ENCODE results near the gene KCNJ13.

- TF ChIP-seq POLR2A (IDR thresholded peaks at IDR 0.05): no peak
- TF ChIP-seq, protein P1, sequence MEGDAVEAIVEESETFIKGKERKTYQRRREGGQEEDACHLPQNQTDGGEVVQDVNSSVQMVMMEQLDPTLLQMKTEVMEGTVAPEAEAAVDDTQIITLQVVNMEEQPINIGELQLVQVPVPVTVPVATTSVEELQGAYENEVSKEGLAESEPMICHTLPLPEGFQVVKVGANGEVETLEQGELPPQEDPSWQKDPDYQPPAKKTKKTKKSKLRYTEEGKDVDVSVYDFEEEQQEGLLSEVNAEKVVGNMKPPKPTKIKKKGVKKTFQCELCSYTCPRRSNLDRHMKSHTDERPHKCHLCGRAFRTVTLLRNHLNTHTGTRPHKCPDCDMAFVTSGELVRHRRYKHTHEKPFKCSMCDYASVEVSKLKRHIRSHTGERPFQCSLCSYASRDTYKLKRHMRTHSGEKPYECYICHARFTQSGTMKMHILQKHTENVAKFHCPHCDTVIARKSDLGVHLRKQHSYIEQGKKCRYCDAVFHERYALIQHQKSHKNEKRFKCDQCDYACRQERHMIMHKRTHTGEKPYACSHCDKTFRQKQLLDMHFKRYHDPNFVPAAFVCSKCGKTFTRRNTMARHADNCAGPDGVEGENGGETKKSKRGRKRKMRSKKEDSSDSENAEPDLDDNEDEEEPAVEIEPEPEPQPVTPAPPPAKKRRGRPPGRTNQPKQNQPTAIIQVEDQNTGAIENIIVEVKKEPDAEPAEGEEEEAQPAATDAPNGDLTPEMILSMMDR (IDR thresholded peaks at IDR 0.05): no peak
These were observed 4.5 kb downstream of the KCNJ13 start for GRCh38 chr2:232771870-232772269.

Data from body of pancreas (tissue), 4 donors.